Adrenal gland (tissue), 12 donors: ENCODE measurements around the gene STK35. TPM values are rescaled to one million over a fixed set of nuclear protein-coding genes. Genes with fewer than 3 reads are reported as not detected.

Experiments used
- DNase-seq, 7 donors: peaks; one replicate each; pipeline ENCODE4 v3.0.0-alpha.2; 2019 to 2020
- H3K27ac ChIP-seq, 5 donors: fragments of 200-600 bp; sonication (generic) in 4 of 5; 1 replicate in 3 of 5; 2 replicates in 2 of 5; pipeline versions ENCODE4 v1.5.1 to v1.8.0; 2016 to 2020; ENCODE audit warnings: mild to moderate bottlenecking in 1 of 5
- H3K27me3 ChIP-seq: fragments of 200-600 bp; 2 replicates; pipeline ENCODE4 v1.8.0; 2021
- H3K36me3 ChIP-seq, 2 donors: fragments of 200-600 bp; replicated peaks in 1 of 2; 1 replicate in 1 of 2; 2 replicates in 1 of 2; pipeline versions ENCODE4 v1.5.1 to v1.8.0; 2018 to 2022
- H3K4me1 ChIP-seq, 2 donors: fragments of 200-600 bp; replicated peaks in 1 of 2; 1 replicate in 1 of 2; 2 replicates in 1 of 2; pipeline versions ENCODE4 v1.5.1 to v1.8.0; 2018 to 2021
- H3K4me3 ChIP-seq, 4 donors: fragments of 200-600 bp; sonication (generic) in 3 of 4; one replicate each; pipeline ENCODE4 v1.5.1; 2016 to 2018
- H3K9me3 ChIP-seq, 3 donors: fragments of 200-600 bp; sonication (generic) in 1 of 3; replicated peaks in 1 of 3; 1 replicate in 2 of 3; 2 replicates in 1 of 3; pipeline versions ENCODE4 v1.5.1 to v1.8.0; 2016 to 2021
- POLR2A ChIP-seq, 2 donors: fragments of 450-650 bp; IDR thresholded peaks; one replicate each; pipeline ENCODE4 v1.6.1; 2017; ENCODE audit warnings: antibody characterized with exemption in 2 of 2, mild to moderate bottlenecking in 2 of 2, moderate library complexity in 1 of 2
- WGBS, 4 donors: extraction: QIAGEN DNeasy Blood & Tissue Kit in 2 of 4; methylation state at CpG; one replicate each; pipeline versions ENCODE4 v1.1.5 to v1.1.7; 2013 to 2017; 5-methylcytosine and 5-hydroxymethylcytosine counted together
- intact Hi-C, 2 donors: fragments of 100-400 bp; cut with DNase I; formaldehyde crosslinking; loops; one replicate each; pipeline versions ENCODE4 v1.14.1 to v1.15.0; 2022 to 2023
- polyA plus RNA-seq, 3 donors: library from polyadenylated mRNA; stranded (reverse); fragments of 200-250 nt in 2 of 3; fragments of 350-450 nt in 1 of 3; fragmentation: Illumina TruSeq in 1 of 3; extraction: RNeasy Lipid Tissue Mini Kit (QIAGEN cat#74804) in 1 of 3; gene quantifications; one replicate each; pipeline ENCODE4 v1.2.3, GENCODE V29; 2013 to 2014
- total RNA-seq, 9 donors: library from RNA; depleted of rRNA in 4 of 9; stranded (reverse); fragments of >200 nt in 4 of 9; fragments of 120-200 nt in 1 of 9; fragmentation: NEBNext Ultra II Directional in 1 of 9; extraction: Animal tissue kit (Norgen Biotek cat#: 25700) in 1 of 9; gene quantifications; one replicate each; pipeline versions ENCODE4 v1.1.0 to v1.2.4, GENCODE V29; 2013 to 2023
- TF ChIP-seq, protein P1 (sequence below), 6 experiments: fragments of 450-650 bp in 4 of 6; fragments of 200-600 bp in 2 of 6; sonication (generic) in 1 of 6; IDR thresholded peaks; 1 replicate in 5 of 6; 2 replicates in 1 of 6; pipeline versions ENCODE4 v1.5.1 to v1.8.0; 2016 to 2021; ENCODE audit warnings: antibody characterized with exemption in 6 of 6, mild to moderate bottlenecking in 2 of 6, moderate library complexity in 1 of 6
- donor health status: healthy with polysubstance abuse.
- donor health status: Bipolar disorder and iron deficiency.
- donor health status: DM: yes; HTN: yes; CAD: no.
- donor health status: DM: no; HTN: no; CAD: no.
- donor health status: DM: no; HTN: no; CAD: no.
- donor health status: DM: yes; HTN: yes; CAD: no.

The STK35 gene
- total and polyA plus RNA-seq, 12 donors: 7.2 to 32.8 (median 20.9) TPM

DNA sequence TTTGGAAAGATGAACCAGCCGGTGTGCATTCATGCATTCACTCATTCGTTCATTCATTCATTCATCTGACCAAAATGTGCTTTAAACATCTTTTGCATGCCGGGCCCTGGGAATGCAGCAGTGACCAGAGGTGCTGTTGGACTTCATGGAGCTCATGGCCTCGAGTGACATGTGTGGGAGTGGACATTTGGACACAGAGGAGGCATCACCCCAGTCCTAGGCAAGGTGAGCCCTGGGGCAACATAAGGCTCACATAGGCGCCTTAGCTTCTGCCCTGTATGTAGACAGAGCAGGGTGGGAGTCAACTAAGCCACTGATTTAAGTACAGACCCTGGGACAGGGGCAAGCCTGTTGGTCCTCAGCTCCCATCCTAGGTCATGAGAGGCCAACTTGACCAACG lies 71.6 kb downstream of the STK35 start:
- Histone ChIP-seq H3K4me1 (no peaks in the 10 kb centered on the region), H3K27me3 (no peaks in the 10 kb centered on the region), H3K9me3 (no peaks in the 10 kb centered on the region), H3K27ac (no peak overlapping the region), H3K36me3 (no peaks in the 10 kb centered on the region), H3K4me3 (no peak overlapping the region)
- no peak for TF ChIP-seq POLR2A (IDR thresholded peaks at IDR 0.05)
- TF ChIP-seq, protein P1, sequence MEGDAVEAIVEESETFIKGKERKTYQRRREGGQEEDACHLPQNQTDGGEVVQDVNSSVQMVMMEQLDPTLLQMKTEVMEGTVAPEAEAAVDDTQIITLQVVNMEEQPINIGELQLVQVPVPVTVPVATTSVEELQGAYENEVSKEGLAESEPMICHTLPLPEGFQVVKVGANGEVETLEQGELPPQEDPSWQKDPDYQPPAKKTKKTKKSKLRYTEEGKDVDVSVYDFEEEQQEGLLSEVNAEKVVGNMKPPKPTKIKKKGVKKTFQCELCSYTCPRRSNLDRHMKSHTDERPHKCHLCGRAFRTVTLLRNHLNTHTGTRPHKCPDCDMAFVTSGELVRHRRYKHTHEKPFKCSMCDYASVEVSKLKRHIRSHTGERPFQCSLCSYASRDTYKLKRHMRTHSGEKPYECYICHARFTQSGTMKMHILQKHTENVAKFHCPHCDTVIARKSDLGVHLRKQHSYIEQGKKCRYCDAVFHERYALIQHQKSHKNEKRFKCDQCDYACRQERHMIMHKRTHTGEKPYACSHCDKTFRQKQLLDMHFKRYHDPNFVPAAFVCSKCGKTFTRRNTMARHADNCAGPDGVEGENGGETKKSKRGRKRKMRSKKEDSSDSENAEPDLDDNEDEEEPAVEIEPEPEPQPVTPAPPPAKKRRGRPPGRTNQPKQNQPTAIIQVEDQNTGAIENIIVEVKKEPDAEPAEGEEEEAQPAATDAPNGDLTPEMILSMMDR (IDR thresholded peaks at IDR 0.05): no peak
- 59 to 67% (median 65%) methylated on average over 6 of the region's 6 CpGs for WGBS, 4 donors
- intact Hi-C loops: loop anchor here (5.0 to 10.0 kb wide), 5 partner anchors 81 to 408 kb away; no protein-coding TSS in a partner anchor
- DNase-seq: no peak

DNA sequence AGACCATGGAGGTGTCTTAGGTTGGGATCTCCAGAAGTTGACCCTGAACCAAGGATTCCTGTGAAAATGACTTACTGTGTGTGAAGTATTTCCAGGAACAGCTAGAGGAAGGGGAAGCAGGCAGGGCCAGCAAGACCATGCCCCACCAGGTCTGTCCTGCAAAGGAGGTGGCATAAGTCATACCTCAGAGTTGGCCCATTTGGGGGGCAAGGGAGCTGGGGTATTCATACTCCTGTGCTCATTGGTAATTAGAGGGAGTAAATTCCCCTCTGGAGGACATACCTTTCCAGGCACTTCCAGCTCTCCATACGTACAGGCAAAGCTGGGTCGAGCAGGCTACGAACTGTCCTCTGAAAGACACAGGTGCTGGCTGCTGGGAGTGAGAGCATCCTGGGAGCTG lies 72.4 kb downstream of the STK35 start:
- no peak for DNase-seq
- Histone ChIP-seq H3K9me3 (no peaks in the 10 kb centered on the region), H3K4me1 (no peaks in the 10 kb centered on the region), H3K36me3 (no peaks in the 10 kb centered on the region), H3K4me3 (no peak overlapping the region), H3K27ac (no peak overlapping the region), H3K27me3 (no peaks in the 10 kb centered on the region)
- intact Hi-C loops: loop anchor here (5.0 to 10.0 kb wide), 5 partner anchors 82 to 409 kb away; no protein-coding TSS in a partner anchor
- 64 to 81% (median 81%) methylated on average over 3 of the region's 3 CpGs; no CpG with 5 or more reads in 1 of the 4 donors for WGBS, 4 donors
- no peak for TF ChIP-seq POLR2A (IDR thresholded peaks at IDR 0.05)
- TF ChIP-seq, protein P1 (IDR thresholded peaks at IDR 0.05): no peak

DNA sequence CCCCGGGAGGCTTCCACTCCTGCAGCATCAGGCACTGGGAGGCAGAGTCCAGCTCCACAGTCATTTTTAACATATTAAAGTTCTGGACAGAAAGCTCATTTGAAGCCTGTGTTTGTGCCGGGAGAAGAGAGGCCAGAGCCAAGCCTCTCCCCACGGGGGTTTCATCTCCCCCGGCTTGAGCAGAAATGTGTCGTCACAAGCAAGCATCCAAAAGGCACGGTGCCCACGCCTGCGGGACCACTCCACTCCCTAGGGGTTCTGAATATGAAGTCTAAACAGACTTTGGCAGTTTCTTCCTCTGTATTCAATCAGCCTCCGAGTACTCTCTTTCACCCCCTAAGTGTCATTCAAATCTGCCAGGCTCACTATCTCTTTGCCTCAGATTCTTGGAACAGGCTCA lies 75.3 kb downstream of the STK35 start:
- 77 to 81% (median 78%) methylated on average over 8 to 9 of the region's 9 CpGs for WGBS, 4 donors
- intact Hi-C loops: loop anchor here in 1 of 2 donors (10.0 kb wide), 1 partner anchor 412 kb away; no protein-coding TSS in a partner anchor
- Histone ChIP-seq H3K4me1 (no peaks in the 10 kb centered on the region), H3K9me3 (no peaks in the 10 kb centered on the region), H3K27me3 (no peaks in the 10 kb centered on the region), H3K4me3 (no peak overlapping the region), H3K27ac (no peak overlapping the region), H3K36me3 (no peaks in the 10 kb centered on the region)
- TF ChIP-seq, protein P1 (IDR thresholded peaks at IDR 0.05): no peak
- no peak for TF ChIP-seq POLR2A (IDR thresholded peaks at IDR 0.05)
- DNase-seq: no peak

DNA sequence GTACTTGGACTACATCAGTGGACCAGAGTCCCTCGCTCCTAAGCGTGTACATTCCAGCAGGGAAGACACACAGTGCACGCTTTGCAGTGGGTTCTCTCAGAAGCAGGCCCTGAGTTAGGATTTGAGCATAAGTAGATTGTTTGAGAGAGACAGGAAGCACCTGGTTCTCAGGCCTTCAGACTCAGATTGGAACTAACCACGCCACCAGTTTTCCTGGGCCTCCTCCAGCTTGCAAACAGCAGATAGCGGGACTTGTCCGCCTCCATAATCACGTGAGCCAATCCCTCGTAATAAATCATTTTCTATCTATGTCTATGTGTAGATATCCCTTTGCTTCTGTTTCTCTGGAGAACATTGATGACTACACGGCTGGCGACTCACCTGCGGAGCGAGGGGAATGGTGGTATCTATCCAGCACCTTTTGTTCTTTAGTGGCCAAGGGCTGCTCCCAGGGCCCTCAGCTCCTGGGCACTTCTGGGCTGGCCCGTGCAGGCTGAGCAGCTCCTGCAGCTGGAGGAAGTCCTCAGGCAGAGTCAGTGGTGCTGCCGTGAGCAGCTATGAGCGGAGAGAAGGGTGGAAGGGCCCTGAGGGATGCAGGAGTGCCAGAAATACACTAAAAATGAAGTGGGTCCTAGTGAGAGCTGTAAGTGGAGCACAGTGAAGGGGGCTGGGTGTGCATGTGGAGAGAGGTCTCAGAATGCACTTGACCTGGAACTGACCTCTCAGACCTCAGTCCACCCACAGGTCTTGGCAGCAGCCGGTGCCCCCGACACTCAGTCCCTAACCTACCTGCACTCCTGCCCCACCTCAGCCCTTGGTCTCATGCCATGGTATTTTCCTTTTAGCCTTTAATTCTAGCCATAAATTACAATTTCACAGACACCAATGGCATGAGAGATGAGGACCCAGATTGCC lies 76.9 kb downstream of the STK35 start:
- no peak for DNase-seq
- H3K4me3 ChIP-seq: no peak overlapping the region
- H3K27ac ChIP-seq: no peak overlapping the region
- TF ChIP-seq, protein P1 (IDR thresholded peaks at IDR 0.05): no peak
- TF ChIP-seq POLR2A (IDR thresholded peaks at IDR 0.05): no peak
- H3K27me3 ChIP-seq: no peaks in the 10 kb centered on the region
- 66 to 77% (median 67%) methylated on average over 14 to 17 of the region's 17 CpGs for WGBS, 4 donors
- intact Hi-C loops: loop anchor here in 1 of 2 donors (10.0 kb wide), 1 partner anchor 414 kb away; no protein-coding TSS in a partner anchor
- H3K9me3 ChIP-seq: no peaks in the 10 kb centered on the region
- no peaks in the 10 kb centered on the region for H3K36me3 ChIP-seq
- no peaks in the 10 kb centered on the region for H3K4me1 ChIP-seq
